Right cardiac atrium (tissue), 5 donors: Measurements from ENCODE around the gene WDR41. TPM values are rescaled to one million over a fixed set of nuclear protein-coding genes. Genes with fewer than 3 reads are reported as not detected.

Experiments
- ATAC-seq, 2 donors: fragments of 200-7000 bp; cut with Tn5 transposase; one replicate each; pipeline versions ENCODE4 v1.8.0 to v1.9.1; 2020; ENCODE audit warnings: moderate library complexity in 2 of 2, mild to moderate bottlenecking in 1 of 2
- DNase-seq, 3 donors: peaks; one replicate each; pipeline ENCODE4 v3.0.0-alpha.2; 2020
- H3K27ac ChIP-seq: one replicate; pipeline ENCODE4 v1.5.1; 2013; ENCODE audit warnings: mild to moderate bottlenecking, low read length, control low read depth, moderate library complexity
- H3K27me3 ChIP-seq: one replicate; pipeline ENCODE4 v1.6.1; 2013; ENCODE audit not compliant: control insufficient read depth, insufficient read depth
- H3K4me1 ChIP-seq: one replicate; pipeline ENCODE4 v1.6.1; 2013; ENCODE audit warnings: low read length; ENCODE audit not compliant: control insufficient read depth, insufficient read depth
- H3K4me3 ChIP-seq: one replicate; pipeline ENCODE4 v1.5.1; 2013; ENCODE audit warnings: low read length, control low read depth
- H3K9me3 ChIP-seq: one replicate; pipeline ENCODE4 v1.6.1; 2013; ENCODE audit warnings: low read length; ENCODE audit not compliant: control insufficient read depth
- WGBS: extraction: QIAGEN DNeasy Blood & Tissue Kit; methylation state at CpG from one replicate; pipeline ENCODE4 v1.1.7; 2013; 5-methylcytosine and 5-hydroxymethylcytosine counted together
- intact Hi-C, 4 donors: fragments of 100-400 bp; cut with DNase I; formaldehyde crosslinking; loops; one replicate each; pipeline versions ENCODE4 v1.11.0 to v1.14.0; 2022 to 2023
- polyA plus RNA-seq: library from polyadenylated mRNA; stranded (reverse); fragments of 200-250 nt; gene quantifications from one replicate; pipeline ENCODE4 v1.2.3, GENCODE V29; 2013
- total RNA-seq, 4 donors: library from RNA; stranded (reverse); fragmentation: NEBNext Ultra II Directional; extraction: Animal tissue kit (Norgen Biotek cat#: 25700); gene quantifications; one replicate each; pipeline ENCODE4 v1.2.1, GENCODE V29; 2021
- donor health status: healthy with polysubstance abuse.
- donor health status: DM: no; HTN: yes; CAD: no.
- donor health status: DM: no; HTN: no; CAD: no.
- donor health status: DM: no; HTN: yes; CAD: no; lungs with severe emphysema.
- donor health status: DM: yes; HTN: yes; CAD: no.

WDR41 gene
- total and polyA plus RNA-seq, 5 donors: 14.6 to 33.9 (median 29.8) TPM

DNA sequence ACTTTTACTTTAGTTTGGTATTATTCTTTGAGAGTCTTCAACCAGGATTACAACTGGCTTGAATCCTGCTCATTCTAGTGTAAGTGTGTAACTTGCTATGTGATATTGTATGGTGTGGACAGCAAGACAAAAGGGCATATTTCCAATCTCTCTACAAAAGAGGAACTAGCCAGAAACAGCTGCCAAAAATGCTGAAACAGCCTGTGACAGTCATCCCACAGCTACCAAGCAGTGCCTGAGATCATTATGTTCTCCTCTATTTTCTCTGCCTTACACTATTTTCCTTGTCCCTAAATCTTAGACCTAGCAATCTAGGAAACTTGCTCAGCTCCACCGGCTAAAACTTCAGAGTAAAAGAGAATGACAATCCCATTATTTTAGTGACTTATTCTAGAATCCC, 42.8 kb downstream of the WDR41 start:
- DNase-seq: no peak
- no peak overlapping the region for H3K27ac ChIP-seq
- 46% methylated on average over 1 of the region's 1 CpG for WGBS
- H3K4me3 ChIP-seq: no peak overlapping the region
- no peaks in the 10 kb centered on the region for H3K27me3 ChIP-seq
- no peaks in the 10 kb centered on the region for H3K4me1 ChIP-seq
- intact Hi-C loops: no loop called here
- H3K9me3 ChIP-seq: no peaks in the 10 kb centered on the region
- ATAC-seq: peak; percentile 81 to 94

DNA sequence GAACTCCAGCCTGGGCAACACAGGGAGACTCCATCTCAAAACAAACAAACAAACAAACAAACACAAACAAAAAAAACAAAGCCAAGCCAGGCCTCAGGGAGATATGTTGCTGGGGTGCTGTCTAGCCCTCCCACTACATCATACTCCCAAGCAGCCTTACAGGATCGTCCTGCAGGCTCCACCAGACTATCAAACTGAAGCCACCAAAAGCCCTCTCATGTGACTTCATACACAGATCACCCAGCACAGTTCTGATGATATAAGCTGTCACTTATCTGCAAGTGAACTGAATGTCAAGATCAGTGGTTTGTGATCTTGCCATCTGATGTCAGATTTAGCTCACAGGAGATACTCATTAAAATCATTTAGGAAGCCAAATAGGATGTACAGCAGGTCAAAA, 43.3 kb downstream of the WDR41 start:
- Histone ChIP-seq H3K27ac (no peak overlapping the region), H3K27me3 (no peaks in the 10 kb centered on the region), H3K9me3 (no peaks in the 10 kb centered on the region), H3K4me1 (no peaks in the 10 kb centered on the region), H3K4me3 (no peak overlapping the region)
- WGBS: 56% methylated on average over 1 of the region's 1 CpG
- intact Hi-C loops: no loop called here
- ATAC-seq (peak; percentile 51 to 52), DNase-seq (no peak)

DNA sequence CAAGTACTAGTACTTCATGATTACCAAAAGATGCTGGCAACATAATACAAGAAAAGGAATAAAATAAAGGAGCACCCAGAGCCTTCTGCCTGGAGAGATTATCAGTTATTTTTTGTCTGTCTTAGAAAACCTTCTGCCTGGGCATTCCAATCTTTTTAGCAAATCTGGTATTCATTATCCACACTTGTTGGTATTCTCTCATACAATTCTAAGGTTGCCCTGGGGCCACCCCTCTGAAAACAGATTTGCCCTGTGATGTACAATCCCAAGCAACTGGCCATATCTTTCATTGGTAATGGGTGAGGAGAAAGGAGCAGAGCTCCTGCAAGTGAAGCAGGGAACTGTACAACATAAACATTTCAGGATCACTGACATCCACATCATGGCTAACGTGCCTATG, 47.8 kb downstream of the WDR41 start:
- no peak for ATAC-seq
- intact Hi-C loops: no loop called here
- Histone ChIP-seq H3K27ac (no peak overlapping the region), H3K4me1 (no peaks in the 10 kb centered on the region), H3K9me3 (no peaks in the 10 kb centered on the region), H3K27me3 (no peaks in the 10 kb centered on the region), H3K4me3 (no peak overlapping the region)
- WGBS: 99% methylated on average over 1 of the region's 1 CpG
- no peak for DNase-seq

DNA sequence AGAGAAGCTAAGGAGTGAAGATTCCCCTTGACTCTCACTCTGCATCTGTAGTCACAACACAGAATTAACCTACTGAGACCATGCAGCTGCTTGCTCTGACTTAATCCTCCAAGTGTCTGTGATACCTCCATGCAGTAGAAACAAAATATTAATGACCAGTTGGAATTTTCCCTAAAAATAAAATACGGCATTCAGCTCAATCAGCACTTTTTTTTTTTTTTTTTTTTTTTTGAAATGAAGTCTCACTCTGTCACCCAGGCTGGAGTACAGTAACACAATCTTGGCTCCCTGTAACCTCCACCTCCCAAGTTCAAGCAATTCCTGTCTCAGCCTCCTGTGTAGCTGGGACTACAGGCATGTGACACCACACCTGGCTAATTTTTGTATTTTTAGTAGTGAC, 48.4 kb downstream of the WDR41 start:
- Histone ChIP-seq H3K9me3 (no peaks in the 10 kb centered on the region), H3K27me3 (no peaks in the 10 kb centered on the region), H3K4me3 (no peak overlapping the region), H3K4me1 (no peaks in the 10 kb centered on the region), H3K27ac (no peak overlapping the region)
- 95% methylated on average over 1 of the region's 1 CpG for WGBS
- intact Hi-C loops: no loop called here
- no peak for ATAC-seq
- DNase-seq: no peak

DNA sequence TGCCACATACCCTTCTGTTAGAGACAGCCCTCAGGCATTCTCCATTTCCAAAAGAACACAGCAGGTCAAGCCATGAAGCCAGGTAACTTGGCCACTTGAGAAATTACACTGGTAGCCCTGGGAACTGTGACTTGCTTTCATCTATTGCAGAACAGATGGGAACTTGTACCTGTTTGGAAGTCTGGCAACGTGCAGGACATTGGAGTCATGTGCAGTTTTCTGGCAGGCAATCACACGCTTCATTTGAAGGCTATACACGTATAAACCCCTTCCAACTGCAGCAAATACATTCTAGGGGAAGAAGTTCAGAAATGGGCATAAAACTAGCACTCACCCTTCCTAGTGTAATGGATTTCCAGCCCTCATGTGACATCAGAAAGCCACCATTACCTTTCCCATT, 54.0 kb downstream of the WDR41 start:
- H3K27ac ChIP-seq: no peak overlapping the region
- H3K4me3 ChIP-seq: no peak overlapping the region
- DNase-seq: no peak
- 72% methylated on average over 3 of the region's 3 CpGs for WGBS
- H3K27me3 ChIP-seq: no peaks in the 10 kb centered on the region
- intact Hi-C loops: no loop called here
- H3K9me3 ChIP-seq: no peaks in the 10 kb centered on the region
- ATAC-seq: no peak
- H3K4me1 ChIP-seq: no peaks in the 10 kb centered on the region

DNA sequence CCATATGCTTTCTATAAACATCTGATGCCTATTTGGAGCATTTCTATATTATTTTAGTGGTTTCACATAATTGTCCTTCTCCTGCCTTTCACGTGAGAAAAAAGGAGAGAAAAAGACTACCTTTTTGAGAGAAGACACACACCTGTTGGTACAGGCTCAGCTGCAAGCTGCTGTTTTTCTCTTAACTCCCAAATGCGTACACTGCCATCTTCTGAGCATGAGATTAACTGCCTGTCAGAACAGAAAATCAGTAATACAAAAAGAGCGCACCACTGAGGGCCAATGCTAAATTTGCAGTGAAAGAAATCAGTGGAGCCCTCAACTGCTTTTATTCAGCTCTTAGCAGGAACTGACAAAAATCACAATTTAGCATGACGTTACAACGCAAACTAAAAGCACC, 54.9 kb downstream of the WDR41 start:
- no peak overlapping the region for H3K4me3 ChIP-seq
- intact Hi-C loops: no loop called here
- H3K4me1 ChIP-seq: no peaks in the 10 kb centered on the region
- WGBS: 82% methylated on average over 5 of the region's 5 CpGs
- no peaks in the 10 kb centered on the region for H3K9me3 ChIP-seq
- H3K27me3 ChIP-seq: no peaks in the 10 kb centered on the region
- ATAC-seq (no peak), DNase-seq (no peak)
- H3K27ac ChIP-seq: no peak overlapping the region

DNA sequence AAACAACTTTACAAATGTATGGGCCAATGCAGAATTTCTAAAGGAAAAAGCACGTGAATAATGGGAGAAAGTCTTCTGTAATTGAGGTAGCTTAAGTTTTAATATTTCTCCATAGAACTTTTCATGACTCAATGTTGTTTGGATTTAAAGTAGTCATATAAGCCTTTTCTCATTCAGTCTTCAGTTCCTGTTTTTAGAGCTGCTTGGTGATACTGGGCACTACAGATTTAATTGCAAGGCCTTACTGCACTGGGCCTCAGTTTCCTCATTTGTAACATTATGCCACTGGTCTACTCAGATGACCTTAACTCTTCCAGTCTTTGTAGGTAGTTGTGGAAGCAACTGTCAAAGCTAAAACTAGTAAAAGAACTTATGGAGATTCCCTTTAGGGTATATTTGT, 60.4 kb downstream of the WDR41 start:
- Histone ChIP-seq H3K4me3 (no peak overlapping the region), H3K27me3 (no peaks in the 10 kb centered on the region), H3K4me1 (no peaks in the 10 kb centered on the region), H3K27ac (no peak overlapping the region), H3K9me3 (no peaks in the 10 kb centered on the region)
- DNase-seq: no peak
- intact Hi-C loops: no loop called here
- no peak for ATAC-seq
- 94% methylated on average over 1 of the region's 1 CpG for WGBS

DNA sequence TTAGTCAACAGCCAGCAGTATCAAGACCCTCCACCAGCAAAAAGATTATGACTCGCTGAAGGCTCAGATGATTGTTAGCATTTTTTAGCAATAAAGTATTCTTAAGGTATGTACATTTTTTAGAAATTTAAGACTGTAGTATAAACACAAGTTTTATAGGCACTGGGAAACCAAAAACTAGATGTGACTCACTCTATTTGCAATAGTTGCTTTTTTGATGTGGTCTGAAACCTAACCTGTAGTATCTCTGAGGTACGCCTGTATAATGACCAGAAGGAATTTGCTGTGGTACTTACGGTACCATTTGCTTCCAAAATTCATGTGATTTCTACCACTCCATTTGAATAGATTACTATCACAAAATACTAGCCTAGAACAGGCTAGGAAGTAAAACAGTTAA, 60.8 kb downstream of the WDR41 start:
- DNase-seq (no peak), ATAC-seq (no peak)
- Histone ChIP-seq H3K27ac (no peak overlapping the region), H3K27me3 (no peaks in the 10 kb centered on the region), H3K9me3 (no peaks in the 10 kb centered on the region), H3K4me1 (no peaks in the 10 kb centered on the region), H3K4me3 (no peak overlapping the region)
- WGBS: 98% methylated on average over 3 of the region's 3 CpGs
- intact Hi-C loops: no loop called here

DNA sequence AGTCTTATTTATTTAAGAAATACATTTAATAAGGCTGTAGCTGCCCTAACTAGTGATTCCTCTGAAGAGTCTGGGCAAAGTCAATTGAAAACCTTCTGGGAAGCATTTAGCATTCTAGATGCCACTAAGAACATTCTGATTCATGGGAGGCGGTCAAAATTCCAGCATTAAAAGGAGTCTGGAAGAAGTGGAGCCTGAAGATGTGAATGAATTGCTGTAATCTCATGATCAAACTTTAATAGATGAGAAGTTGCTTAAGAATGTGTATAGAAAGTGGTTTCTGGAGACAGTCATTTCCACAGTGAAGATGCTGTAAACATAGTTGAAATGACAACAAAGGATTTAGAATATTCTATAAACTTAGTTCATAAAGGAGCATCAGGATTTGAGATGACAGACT, 61.4 kb downstream of the WDR41 start:
- ATAC-seq (no peak), DNase-seq (no peak)
- no peaks in the 10 kb centered on the region for H3K4me1 ChIP-seq
- H3K27ac ChIP-seq: no peak overlapping the region
- H3K4me3 ChIP-seq: no peak overlapping the region
- H3K9me3 ChIP-seq: no peaks in the 10 kb centered on the region
- intact Hi-C loops: no loop called here
- H3K27me3 ChIP-seq: no peaks in the 10 kb centered on the region
- WGBS: 99% methylated on average over 1 of the region's 1 CpG

DNA sequence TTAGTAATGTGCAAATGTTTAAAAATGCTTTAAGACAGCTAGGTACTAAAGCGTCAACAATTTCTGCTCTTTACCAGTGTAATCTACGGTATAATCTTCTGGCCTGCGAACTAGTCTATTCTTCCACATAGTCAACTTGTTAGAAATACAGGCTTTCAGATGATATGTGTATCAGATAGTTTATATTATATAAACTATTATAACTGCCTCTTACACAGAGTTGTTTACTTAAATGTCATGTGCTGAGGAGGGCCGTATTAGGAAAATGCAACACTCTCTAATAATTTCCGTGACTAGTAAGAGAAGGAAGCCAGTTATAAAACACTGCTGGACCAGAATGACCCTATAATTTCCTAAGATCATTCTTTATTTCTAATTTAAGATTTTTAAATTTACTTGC, 63.6 kb downstream of the WDR41 start:
- no peak overlapping the region for H3K27ac ChIP-seq
- WGBS: 82% methylated on average over 5 of the region's 5 CpGs

DNA sequence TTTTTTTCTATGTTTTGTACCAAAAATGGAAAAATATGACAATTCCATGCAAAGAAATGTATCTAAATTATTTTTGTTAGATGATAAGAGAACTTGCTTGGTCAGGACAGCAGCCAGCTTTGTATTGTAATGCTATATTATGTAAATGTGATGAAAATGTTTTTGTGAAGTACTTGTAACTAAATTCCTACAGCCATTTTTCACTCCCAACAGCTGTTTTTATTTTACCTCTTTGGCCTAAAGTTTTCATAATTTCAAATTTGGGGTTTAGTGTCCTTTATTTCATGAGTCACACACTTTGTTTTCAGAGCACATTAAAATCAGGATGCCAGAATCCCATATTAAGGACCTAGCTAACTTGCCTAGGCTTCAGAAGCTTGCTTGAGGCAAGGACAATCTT, 64.1 kb downstream of the WDR41 start:
- no peaks in the 10 kb centered on the region for H3K9me3 ChIP-seq
- H3K27me3 ChIP-seq: no peaks in the 10 kb centered on the region
- ATAC-seq: no peak
- H3K27ac ChIP-seq: no peak overlapping the region
- no peak overlapping the region for H3K4me3 ChIP-seq
- intact Hi-C loops: no loop called here
- no peak for DNase-seq
- no peaks in the 10 kb centered on the region for H3K4me1 ChIP-seq

More for the DNA sequence above, 63.6 kb downstream of the WDR41 start:
- Histone ChIP-seq H3K9me3 (no peaks in the 10 kb centered on the region), H3K4me1 (no peaks in the 10 kb centered on the region), H3K27me3 (no peaks in the 10 kb centered on the region), H3K4me3 (no peak overlapping the region)
- intact Hi-C loops: no loop called here
- DNase-seq: no peak
- ATAC-seq: no peak

DNA sequence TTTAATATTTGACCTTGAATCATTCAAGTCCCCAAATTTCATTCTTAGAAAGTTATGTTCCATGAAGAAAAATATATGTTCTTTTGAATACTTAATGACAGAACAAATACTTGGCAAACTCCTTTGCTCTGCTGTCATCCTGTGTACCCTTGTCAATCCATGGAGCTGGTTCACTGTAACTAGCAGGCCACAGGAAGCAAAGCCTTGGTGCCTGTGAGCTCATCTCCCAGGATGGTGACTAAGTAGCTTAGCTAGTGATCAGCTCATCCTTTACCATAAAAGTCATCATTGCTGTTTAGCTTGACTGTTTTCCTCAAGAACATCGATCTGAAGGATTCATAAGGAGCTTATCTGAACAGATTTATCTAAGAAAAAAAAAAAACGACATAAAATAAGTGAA, 65.4 kb downstream of the WDR41 start:
- H3K27ac ChIP-seq: no peak overlapping the region
- H3K4me3 ChIP-seq: no peak overlapping the region
- intact Hi-C loops: no loop called here
- DNase-seq (no peak), ATAC-seq (peak in 1 of 2 donors; percentile 48)
- H3K4me1 ChIP-seq: no peaks in the 10 kb centered on the region
- H3K27me3 ChIP-seq: no peaks in the 10 kb centered on the region
- no peaks in the 10 kb centered on the region for H3K9me3 ChIP-seq
- 70% methylated on average over 2 of the region's 2 CpGs for WGBS
